Measurements from ENCODE around the gene COL5A2.

Gene COL5A2

GRCh38 chr2:189165656-189166380, 13.7 kb downstream of the COL5A2 start:
- no peaks in the 10 kb centered on the region for H3K9me3 Mint-ChIP-seq
- peaks cover 50% of the 10 kb centered on the region for H3K4me1 Mint-ChIP-seq
- H3K4me3 Mint-ChIP-seq: no peak overlapping the region
- no peak for TF ChIP-seq CTCF (IDR thresholded peaks at IDR 0.05; ENCODE audit: unreplicated experiment in 3 of 3)
- no peaks in the 10 kb centered on the region for H3K27me3 Mint-ChIP-seq (ENCODE audit: low read depth)
- no peaks in the 10 kb centered on the region for H3K36me3 Mint-ChIP-seq (ENCODE audit: low read depth)
- peak overlapping the region in 2 of 3 experiments; percentile 11 to 63 for H3K27ac Mint-ChIP-seq

- no peak for TF ChIP-seq CTCF (IDR thresholded peaks at IDR 0.05; ENCODE audit: unreplicated experiment in 3 of 3)
- Mint-ChIP-seq H3K4me3 (no peak overlapping the region), H3K27ac (peak overlapping the region in 1 of 3 experiments; percentile 59), H3K36me3 (ENCODE audit: low read depth) (no peaks in the 10 kb centered on the region), H3K9me3 (no peaks in the 10 kb centered on the region), H3K27me3 (ENCODE audit: low read depth) (no peaks in the 10 kb centered on the region), H3K4me1 (peaks cover 57% of the 10 kb centered on the region)
Measured at GRCh38 chr2:189164746-189165145, 14.8 kb downstream of the COL5A2 start.

- no peaks in the 10 kb centered on the region for H3K27me3 Mint-ChIP-seq (ENCODE audit: low read depth)
Measured at GRCh38 chr2:189163889-189164288, 15.7 kb downstream of the COL5A2 start.

GRCh38 chr2:189162566-189162965, 17.0 kb downstream of the COL5A2 start:
- H3K27me3 Mint-ChIP-seq (ENCODE audit: low read depth): no peaks in the 10 kb centered on the region
- TF ChIP-seq CTCF (IDR thresholded peaks at IDR 0.05; ENCODE audit: unreplicated experiment in 3 of 3): no peak
- H3K36me3 Mint-ChIP-seq (ENCODE audit: low read depth): no peaks in the 10 kb centered on the region
- peaks cover 54% of the 10 kb centered on the region for H3K4me1 Mint-ChIP-seq
- no peaks in the 10 kb centered on the region for H3K9me3 Mint-ChIP-seq
- H3K27ac Mint-ChIP-seq: peak overlapping the region in 2 of 3 experiments; percentile 41 to 75
- H3K4me3 Mint-ChIP-seq: no peak overlapping the region

More at GRCh38 chr2:189163889-189164288, 15.7 kb downstream of the COL5A2 start:
- Mint-ChIP-seq H3K4me3 (no peak overlapping the region), H3K27ac (peak overlapping the region; percentile 57 to 75 (median 68)), H3K4me1 (peaks cover 57% of the 10 kb centered on the region), H3K9me3 (no peaks in the 10 kb centered on the region), H3K36me3 (ENCODE audit: low read depth) (no peaks in the 10 kb centered on the region)
- TF ChIP-seq CTCF (IDR thresholded peaks at IDR 0.05; ENCODE audit: unreplicated experiment in 3 of 3): no peak

- TF ChIP-seq CTCF (IDR thresholded peaks at IDR 0.05; ENCODE audit: unreplicated experiment in 3 of 3): no peak
- H3K27ac Mint-ChIP-seq: peak overlapping the region in 1 of 3 experiments; percentile 75
- no peak overlapping the region for H3K4me3 Mint-ChIP-seq
- H3K9me3 Mint-ChIP-seq: no peaks in the 10 kb centered on the region
- H3K4me1 Mint-ChIP-seq: peaks cover 53% of the 10 kb centered on the region
- no peaks in the 10 kb centered on the region for H3K36me3 Mint-ChIP-seq (ENCODE audit: low read depth)
- no peaks in the 10 kb centered on the region for H3K27me3 Mint-ChIP-seq (ENCODE audit: low read depth)
Measured at GRCh38 chr2:189161894-189162293, 17.7 kb downstream of the COL5A2 start.

- TF ChIP-seq CTCF (IDR thresholded peaks at IDR 0.05; ENCODE audit: unreplicated experiment in 3 of 3): no peak
- Mint-ChIP-seq H3K4me1 (peaks cover 36% of the 10 kb centered on the region), H3K4me3 (no peak overlapping the region), H3K27ac (no peak overlapping the region), H3K27me3 (ENCODE audit: low read depth) (no peaks in the 10 kb centered on the region), H3K36me3 (ENCODE audit: low read depth) (no peaks in the 10 kb centered on the region), H3K9me3 (no peaks in the 10 kb centered on the region)
Measured at GRCh38 chr2:189159717-189160116, 19.8 kb downstream of the COL5A2 start.
